GM20431 (cell line): Measurements from ENCODE around the gene ERGIC1.
"Not testable (repeated sequence)": the region's sequence is repeated elsewhere in the genome, so short reads cannot be mapped to it uniquely, and the experiment has no call there.

Experiments used
- in situ Hi-C: fragments of 300-500 bp; cut with MseI, MboI; formaldehyde crosslinking; loops from one replicate; pipeline ENCODE4 v1.15.0; 2020; ENCODE audit warnings: low sequenced_read_pairs; ENCODE audit not compliant: unreplicated experiment

ERGIC1 gene

GRCh38 chr5:172845154-172845553 lies 11.1 kb downstream of the ERGIC1 start:
- in situ Hi-C loops, result no loop called here

DNA sequence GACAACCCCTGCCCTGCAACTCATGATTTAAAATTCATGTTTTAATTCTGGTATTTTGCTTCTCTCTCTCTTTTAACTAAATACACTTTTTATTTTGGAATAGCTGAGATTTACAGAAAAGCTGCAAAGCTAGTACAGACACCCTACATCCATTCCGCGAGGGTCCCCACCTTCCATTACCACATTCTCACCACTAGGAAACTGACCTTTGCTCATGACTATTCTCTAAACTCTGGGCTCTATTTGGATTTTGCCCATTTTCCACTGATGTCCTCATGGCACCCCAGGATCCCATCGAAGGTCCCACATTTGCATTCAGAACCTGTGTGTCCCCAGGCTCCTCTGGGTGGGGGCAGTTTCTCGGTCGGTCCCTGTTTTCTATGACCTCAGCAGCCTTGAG lies 11.5 kb downstream of the ERGIC1 start:
- in situ Hi-C loops, result no loop called here

DNA sequence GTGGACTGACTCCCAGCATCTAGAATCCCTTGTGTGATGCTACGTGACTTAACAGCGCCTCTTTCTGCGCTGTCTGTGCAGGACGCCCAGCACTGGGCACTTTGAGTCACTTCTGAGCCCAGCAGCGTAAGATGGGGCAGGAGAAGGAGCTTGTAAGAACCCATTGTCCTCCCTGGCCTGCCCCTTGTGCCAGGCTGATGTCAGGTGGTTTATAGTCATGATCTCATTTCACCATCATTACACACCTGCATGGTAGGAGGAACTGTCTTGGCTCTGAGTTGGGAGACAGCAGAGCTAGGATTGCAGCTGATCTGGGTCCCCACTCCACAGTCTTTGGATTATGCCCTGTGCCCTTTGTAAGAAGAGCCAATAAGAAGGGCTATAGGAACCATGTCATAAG lies 12.2 kb downstream of the ERGIC1 start:
- in situ Hi-C loops, result no loop called here

DNA sequence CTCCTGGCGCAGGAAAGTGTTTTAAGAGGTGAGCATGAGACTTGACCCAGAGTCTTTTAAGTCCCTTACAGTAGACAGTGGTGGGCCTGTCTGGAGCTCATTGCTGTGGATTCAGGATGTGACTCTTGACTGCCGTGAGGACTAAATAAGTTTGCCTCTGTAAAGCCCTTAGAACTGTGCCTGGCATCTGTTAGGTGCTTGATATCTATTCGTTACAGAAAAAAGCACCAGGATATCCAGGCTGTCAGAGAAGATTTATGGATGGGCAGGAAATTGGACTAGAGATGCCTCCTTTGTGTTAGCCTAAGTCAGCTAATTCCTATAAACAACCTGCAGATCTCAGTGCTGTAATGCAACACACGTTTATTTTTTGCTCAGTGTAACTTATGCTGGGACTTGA lies 12.6 kb downstream of the ERGIC1 start:
- in situ Hi-C loops, result no loop called here

DNA sequence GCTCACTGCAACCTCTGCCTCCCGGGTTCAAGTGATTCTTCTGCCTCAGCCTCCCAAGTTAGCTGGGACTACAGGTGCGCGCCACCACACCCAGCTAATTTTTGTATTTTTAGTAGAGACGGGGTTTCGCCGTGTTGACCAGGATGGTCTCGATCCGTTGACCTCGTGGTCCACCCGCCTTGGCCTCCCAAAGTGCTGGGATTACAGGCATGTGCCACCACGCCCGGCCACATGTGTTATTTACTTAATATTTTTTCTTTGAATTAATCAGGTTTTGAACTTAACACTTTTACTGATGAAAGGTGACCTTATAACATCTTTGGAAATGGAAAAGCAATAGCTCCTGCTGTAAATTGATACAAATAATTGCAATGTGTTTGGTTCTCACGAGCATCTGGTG lies 13.5 kb downstream of the ERGIC1 start:
- in situ Hi-C loops, result not testable (repeated sequence)

- in situ Hi-C loops, result no loop called here
These were observed 14.4 kb downstream of the ERGIC1 start for GRCh38 chr5:172848419-172848818.

- in situ Hi-C loops, result no loop called here
These were observed 15.8 kb downstream of the ERGIC1 start for GRCh38 chr5:172849606-172850453.

GRCh38 chr5:172850454-172850797 lies 16.4 kb downstream of the ERGIC1 start:
- in situ Hi-C loops, result no loop called here

- in situ Hi-C loops, result not testable (repeated sequence)
These were observed 17.2 kb downstream of the ERGIC1 start for GRCh38 chr5:172851254-172851653.

- in situ Hi-C loops, result no loop called here
These were observed 18.7 kb downstream of the ERGIC1 start for GRCh38 chr5:172852490-172853354.

DNA sequence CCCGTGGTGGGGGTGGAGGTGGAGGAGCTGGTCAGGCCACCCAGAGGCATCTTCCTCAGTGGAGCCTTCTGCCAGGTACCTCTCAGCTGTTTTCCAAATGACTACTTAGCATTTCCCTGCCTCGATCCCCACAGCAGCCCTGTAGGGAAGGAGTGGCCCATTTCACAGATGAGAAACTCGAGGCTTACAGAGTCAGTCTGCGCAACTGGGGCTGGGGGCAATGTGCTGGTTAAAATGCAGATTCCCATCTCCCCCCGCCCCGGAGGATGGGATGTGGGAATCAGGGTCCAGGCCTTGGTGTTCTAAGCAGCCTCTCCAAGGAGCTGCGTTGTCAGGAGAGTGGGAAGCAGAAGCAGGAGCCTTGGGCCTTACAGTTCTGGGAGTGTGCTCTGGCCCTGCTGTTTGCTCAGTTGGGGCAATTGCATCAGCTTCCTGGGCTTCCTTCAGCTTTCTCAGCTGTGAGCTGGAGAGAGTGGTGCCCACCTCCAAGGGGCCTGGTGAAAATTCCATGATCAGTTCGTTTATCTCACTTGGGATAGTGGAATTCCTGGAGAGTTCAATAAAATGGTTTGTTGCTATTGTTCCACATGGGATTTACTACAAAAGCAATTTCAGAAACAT lies 19.4 kb downstream of the ERGIC1 start:
- in situ Hi-C loops, result no loop called here

DNA sequence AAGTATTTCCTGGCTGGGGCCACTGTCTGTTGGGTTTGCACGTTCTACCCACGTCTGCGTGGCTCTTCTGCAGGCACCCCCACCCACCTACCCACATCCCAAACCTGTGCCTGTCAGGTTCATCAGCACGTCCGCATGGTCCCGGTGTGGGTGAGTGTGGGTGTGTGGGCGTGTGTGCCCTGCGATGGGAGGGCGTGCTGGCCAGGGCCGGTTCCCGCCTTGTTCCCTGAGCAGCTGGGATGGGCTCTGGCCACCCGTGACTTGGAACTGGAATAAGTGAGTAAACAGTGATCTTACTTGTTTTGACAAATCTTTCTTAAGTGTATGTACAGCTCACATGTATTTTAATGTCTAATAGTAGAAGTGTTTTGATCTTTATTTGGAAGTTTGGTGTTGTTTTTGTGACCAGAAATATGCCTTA lies 20.4 kb downstream of the ERGIC1 start:
- in situ Hi-C loops, result no loop called here

DNA sequence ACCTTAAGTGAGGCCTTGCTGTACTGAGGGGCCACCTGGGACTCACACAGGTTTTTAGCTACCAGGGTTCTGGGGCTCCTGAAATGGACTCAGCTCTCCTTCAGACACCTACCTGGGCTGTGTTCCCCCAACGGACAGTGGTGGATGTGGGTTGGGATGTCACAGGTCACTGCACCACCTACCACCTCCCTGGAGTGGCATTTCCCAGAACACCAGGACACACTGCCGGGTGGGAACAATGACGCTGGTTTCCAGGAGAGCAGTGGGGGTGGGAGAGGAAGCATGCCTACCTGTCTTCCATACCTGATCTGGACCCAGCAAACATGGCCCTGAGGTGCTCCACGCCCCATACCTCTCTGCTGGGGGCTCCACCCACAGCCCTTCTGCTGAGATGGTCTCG lies 20.9 kb downstream of the ERGIC1 start:
- in situ Hi-C loops, result no loop called here

GRCh38 chr5:172855597-172856292 lies 21.7 kb downstream of the ERGIC1 start:
- in situ Hi-C loops, result no loop called here

DNA sequence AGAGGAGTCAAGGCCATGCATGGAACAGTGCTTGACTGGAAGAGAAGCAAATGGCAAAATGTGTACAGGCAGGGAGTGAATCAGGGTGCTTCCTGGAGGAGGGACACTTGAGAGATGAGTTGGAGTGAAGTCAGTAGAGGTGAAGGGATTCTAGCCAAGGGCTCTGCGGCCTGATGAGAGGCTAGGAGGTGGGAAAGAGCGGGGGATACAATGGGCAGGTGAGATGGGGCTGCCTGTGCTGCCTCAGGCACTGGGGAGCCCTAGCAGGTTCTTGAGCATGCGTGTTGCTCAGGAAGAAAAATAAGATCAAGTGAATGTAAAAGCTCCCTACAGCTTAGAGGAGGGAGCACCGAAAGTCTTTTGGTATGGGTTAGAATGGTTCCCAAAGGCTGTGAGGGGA lies 22.3 kb downstream of the ERGIC1 start:
- in situ Hi-C loops, result no loop called here

DNA sequence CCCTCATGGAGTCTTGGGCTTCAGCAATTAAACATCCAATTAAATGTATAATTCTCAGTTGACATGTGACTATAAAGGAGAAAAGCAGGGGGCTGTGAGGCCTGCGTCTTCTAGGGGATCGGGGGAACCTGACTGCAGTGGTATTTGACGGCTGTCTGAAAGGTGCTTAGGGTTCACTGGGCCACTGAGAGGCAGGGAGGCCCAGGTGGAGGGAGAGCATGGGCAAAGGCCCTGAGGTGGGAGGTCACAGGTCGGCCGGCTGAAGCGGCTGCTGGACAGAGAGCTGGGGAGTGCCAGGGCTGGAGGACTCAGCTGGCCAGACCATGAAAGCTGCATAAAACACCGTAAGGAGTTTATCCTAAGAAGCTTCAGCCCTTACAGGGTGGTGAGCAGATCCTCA lies 23.9 kb downstream of the ERGIC1 start:
- in situ Hi-C loops, result no loop called here

GRCh38 chr5:172858511-172858989 lies 24.5 kb downstream of the ERGIC1 start:
- in situ Hi-C loops, result no loop called here

DNA sequence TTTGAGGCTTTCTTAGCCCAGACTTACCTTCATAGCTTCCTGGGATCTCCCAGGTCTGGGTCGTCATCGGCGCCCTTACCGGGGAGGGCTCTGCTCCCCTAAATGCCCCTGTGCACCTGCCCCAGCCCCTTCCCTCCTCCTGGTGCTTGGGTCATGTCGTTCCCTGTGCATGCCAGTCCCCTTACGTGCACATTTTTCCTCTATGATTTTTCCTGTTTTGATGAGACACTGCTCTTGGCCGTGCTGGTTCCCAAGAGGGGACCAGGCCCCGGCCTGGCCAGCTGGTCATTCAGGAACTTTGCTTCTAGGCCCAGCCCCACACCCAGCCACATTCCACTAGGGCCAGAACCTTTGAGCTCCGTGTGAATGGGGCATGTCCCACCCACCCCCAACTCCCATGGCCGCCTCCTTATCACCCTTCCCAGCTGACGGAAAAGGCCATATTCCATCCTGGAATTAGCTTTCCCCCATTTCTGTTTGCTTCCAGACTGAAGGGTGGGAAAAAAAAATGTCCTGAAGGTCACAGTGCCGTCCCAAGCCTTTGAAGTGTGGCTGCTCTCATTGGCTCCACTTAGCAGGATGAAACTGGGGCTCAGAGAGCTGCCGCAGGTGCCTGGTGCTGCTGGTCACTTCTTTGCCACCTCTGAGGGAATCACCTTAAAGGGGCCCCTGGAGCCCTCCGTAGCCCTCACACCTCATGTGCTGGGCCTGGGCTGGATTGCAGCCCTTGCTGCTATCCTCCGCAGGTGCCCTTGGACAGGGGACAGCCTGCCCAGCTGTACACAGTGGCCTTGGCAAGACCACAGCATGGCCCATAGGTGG lies 25.1 kb downstream of the ERGIC1 start:
- in situ Hi-C loops, result no loop called here

DNA sequence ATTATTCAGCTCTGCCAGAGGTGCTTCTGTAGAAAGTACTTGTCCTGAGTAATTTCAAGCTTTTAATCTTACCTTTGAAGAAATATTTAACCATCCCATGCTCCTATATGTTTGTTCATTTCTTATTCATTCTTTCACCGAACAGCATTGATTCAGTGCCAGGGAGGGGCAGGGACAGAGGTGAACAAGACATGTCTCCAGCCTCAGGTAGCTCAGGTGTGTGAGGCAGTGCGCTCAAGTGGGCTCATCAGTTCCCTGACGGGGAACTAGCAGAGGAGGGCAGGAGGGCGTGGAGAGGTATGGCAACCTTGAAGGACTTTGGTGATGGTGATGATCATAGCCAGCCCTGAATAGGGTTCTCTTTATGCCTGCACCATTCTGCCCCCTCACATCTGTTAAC lies 25.9 kb downstream of the ERGIC1 start:
- in situ Hi-C loops, result no loop called here
